Endometrial microvascular endothelial cells (primary cell): ENCODE results near the gene KIAA0232. TPM values are rescaled to one million over a fixed set of nuclear protein-coding genes. Genes with fewer than 3 reads are reported as not detected.

Source experiments
- in situ Hi-C: cut with HindIII; loops from 2 replicates; pipeline ENCODE4 v1.10.0; 2017; ENCODE audit warnings: low sequenced_read_pairs, low pct_unique_long_range_greater_than_20kb; ENCODE audit errors: inconsistent ontology term
- total RNA-seq: library from RNA; depleted of rRNA; stranded (reverse); fragments of >200 nt; gene quantifications from one replicate; pipeline ENCODE4 v1.2.3, GENCODE V29; 2015; ENCODE audit errors: inconsistent ontology term

KIAA0232 gene
- total RNA-seq, 1 donor from 2014 or later = 7.4 TPM

- in situ Hi-C loops = no loop called here
These were observed 135.8 kb downstream of the KIAA0232 start for GRCh38 chr4:6918338-6918737.

- in situ Hi-C loops = no loop called here
These were observed 137.6 kb downstream of the KIAA0232 start for GRCh38 chr4:6920171-6920570.

GRCh38 chr4:6923507-6923906 is 141.0 kb downstream of the KIAA0232 start:
- in situ Hi-C loops = no loop called here

GRCh38 chr4:6924361-6924779 is 141.8 kb downstream of the KIAA0232 start:
- in situ Hi-C loops = no loop called here

- in situ Hi-C loops = no loop called here
These were observed 142.9 kb downstream of the KIAA0232 start for GRCh38 chr4:6925357-6925836.

- in situ Hi-C loops = no loop called here
These were observed 143.6 kb downstream of the KIAA0232 start for GRCh38 chr4:6926081-6926480.

- in situ Hi-C loops = no loop called here
These were observed 144.4 kb downstream of the KIAA0232 start for GRCh38 chr4:6926681-6927478.

GRCh38 chr4:6928081-6928480 is 145.6 kb downstream of the KIAA0232 start:
- in situ Hi-C loops = no loop called here

- in situ Hi-C loops = no loop called here
These were observed 146.8 kb downstream of the KIAA0232 start for GRCh38 chr4:6929339-6929811.

GRCh38 chr4:6929812-6930464 is 147.4 kb downstream of the KIAA0232 start:
- in situ Hi-C loops = no loop called here

- in situ Hi-C loops = no loop called here
These were observed 149.9 kb downstream of the KIAA0232 start for GRCh38 chr4:6932475-6932874.

- in situ Hi-C loops = no loop called here
These were observed 150.4 kb downstream of the KIAA0232 start for GRCh38 chr4:6932918-6933317.

Other genes with a start within 250 kb of the KIAA0232 start
- gene MAN2B2, start 207.5 kb upstream of the KIAA0232 start, total RNA-seq = 20.4 TPM
- 355 TPM for gene MRFAP1, start 142.0 kb upstream of the KIAA0232 start, total RNA-seq
- not detected for gene S100P, start 88.8 kb upstream of the KIAA0232 start, total RNA-seq
- gene MRFAP1L1, start 72.9 kb upstream of the KIAA0232 start, total RNA-seq = 48.1 TPM
- gene BLOC1S4, start 66.6 kb upstream of the KIAA0232 start, total RNA-seq = 10.1 TPM
- 14.5 TPM for gene TBC1D14, start 127.1 kb downstream of the KIAA0232 start, total RNA-seq